Thyroid gland (tissue), 4 donors: ENCODE measurements around the gene PAX3. TPM values are rescaled to one million over a fixed set of nuclear protein-coding genes. Genes with fewer than 3 reads are reported as not detected.

Experiments used
- DNase-seq, 2 donors: peaks; one replicate each; pipeline ENCODE4 v3.0.0-alpha.2; 2019
- H3K27ac ChIP-seq, 3 donors: fragments of 200-600 bp; sonication (generic); 1 replicate in 2 of 3; 2 replicates in 1 of 3; pipeline ENCODE4 v1.5.1; 2016 to 2019; ENCODE audit warnings: mild to moderate bottlenecking in 1 of 3, moderate library complexity in 1 of 3
- H3K27me3 ChIP-seq: fragments of 200-600 bp; sonication (generic); one replicate; pipeline ENCODE4 v1.5.1; 2019
- H3K36me3 ChIP-seq, 2 donors: fragments of 200-600 bp; sonication (generic); one replicate each; pipeline ENCODE4 v1.5.1; 2016 to 2019
- H3K4me1 ChIP-seq, 2 donors: fragments of 200-600 bp; sonication (generic); one replicate each; pipeline ENCODE4 v1.5.1; 2017 to 2019
- H3K4me3 ChIP-seq, 3 donors: fragments of 200-600 bp; sonication (generic); replicated peaks in 1 of 3; 1 replicate in 2 of 3; 2 replicates in 1 of 3; pipeline ENCODE4 v1.5.1; 2016; ENCODE audit warnings: mild to moderate bottlenecking in 1 of 3
- H3K9me3 ChIP-seq: fragments of 200-600 bp; sonication (generic); one replicate; pipeline ENCODE4 v1.5.1; 2017
- POLR2A ChIP-seq, 2 donors: fragments of 450-650 bp; IDR thresholded peaks; one replicate each; pipeline ENCODE4 v1.6.1; 2017; ENCODE audit warnings: antibody characterized with exemption in 2 of 2, mild to moderate bottlenecking in 2 of 2, moderate library complexity in 1 of 2
- WGBS, 2 donors: methylation state at CpG; one replicate each; pipeline ENCODE4 v1.1.5; 2017; 5-methylcytosine and 5-hydroxymethylcytosine counted together
- intact Hi-C: fragments of 100-400 bp; cut with DNase I; formaldehyde crosslinking; loops from one replicate; pipeline ENCODE4 v1.15.1; 2023
- total RNA-seq, 4 donors: library from RNA; depleted of rRNA; stranded (reverse); fragments of >200 nt; gene quantifications; one replicate each; pipeline ENCODE4 v1.2.3, GENCODE V29; 2016
- TF ChIP-seq, protein P1 (sequence below), 6 experiments: fragments of 200-600 bp in 3 of 6; fragments of 450-650 bp in 3 of 6; sonication (generic) in 3 of 6; IDR thresholded peaks; one replicate each; pipeline ENCODE4 v1.5.1; 2016 to 2019; ENCODE audit warnings: antibody characterized with exemption in 6 of 6, mild to moderate bottlenecking in 2 of 6, inconsistent platforms in 1 of 6, moderate library complexity in 1 of 6

The PAX3 gene
- total RNA-seq, 4 donors from 2014 or later, result not detected

DNA sequence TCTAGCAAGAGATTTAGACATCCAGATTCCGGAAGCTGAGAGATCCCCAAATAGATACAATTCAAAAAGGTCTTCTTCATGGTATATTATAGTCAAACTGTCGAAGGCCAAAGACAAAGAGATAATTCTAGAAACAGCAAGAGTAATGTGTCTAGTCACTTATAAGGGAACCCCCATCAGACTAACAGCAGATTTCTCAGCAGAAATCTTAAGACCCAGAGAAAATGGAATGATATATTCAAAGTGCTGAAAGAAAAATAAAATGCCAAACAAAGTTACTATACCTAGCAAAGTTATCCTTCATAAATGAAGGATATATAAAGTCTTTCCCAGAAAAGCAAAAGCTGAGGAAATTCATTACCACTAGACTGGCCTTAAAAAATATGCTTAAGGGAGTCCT, 36.1 kb upstream of the PAX3 start:
- Histone ChIP-seq H3K27ac (no peak overlapping the region), H3K4me1 (no peaks in the 10 kb centered on the region), H3K36me3 (no peaks in the 10 kb centered on the region), H3K27me3 (no peaks in the 10 kb centered on the region), H3K4me3 (no peak overlapping the region), H3K9me3 (no peaks in the 10 kb centered on the region)
- WGBS, 2 donors, result 94 to 99% methylated on average over 2 of the region's 2 CpGs
- no peak for DNase-seq
- TF ChIP-seq, protein P1, sequence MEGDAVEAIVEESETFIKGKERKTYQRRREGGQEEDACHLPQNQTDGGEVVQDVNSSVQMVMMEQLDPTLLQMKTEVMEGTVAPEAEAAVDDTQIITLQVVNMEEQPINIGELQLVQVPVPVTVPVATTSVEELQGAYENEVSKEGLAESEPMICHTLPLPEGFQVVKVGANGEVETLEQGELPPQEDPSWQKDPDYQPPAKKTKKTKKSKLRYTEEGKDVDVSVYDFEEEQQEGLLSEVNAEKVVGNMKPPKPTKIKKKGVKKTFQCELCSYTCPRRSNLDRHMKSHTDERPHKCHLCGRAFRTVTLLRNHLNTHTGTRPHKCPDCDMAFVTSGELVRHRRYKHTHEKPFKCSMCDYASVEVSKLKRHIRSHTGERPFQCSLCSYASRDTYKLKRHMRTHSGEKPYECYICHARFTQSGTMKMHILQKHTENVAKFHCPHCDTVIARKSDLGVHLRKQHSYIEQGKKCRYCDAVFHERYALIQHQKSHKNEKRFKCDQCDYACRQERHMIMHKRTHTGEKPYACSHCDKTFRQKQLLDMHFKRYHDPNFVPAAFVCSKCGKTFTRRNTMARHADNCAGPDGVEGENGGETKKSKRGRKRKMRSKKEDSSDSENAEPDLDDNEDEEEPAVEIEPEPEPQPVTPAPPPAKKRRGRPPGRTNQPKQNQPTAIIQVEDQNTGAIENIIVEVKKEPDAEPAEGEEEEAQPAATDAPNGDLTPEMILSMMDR (IDR thresholded peaks at IDR 0.05), result no peak
- no peak for TF ChIP-seq POLR2A (IDR thresholded peaks at IDR 0.05)
- intact Hi-C loops, result no loop called here

DNA sequence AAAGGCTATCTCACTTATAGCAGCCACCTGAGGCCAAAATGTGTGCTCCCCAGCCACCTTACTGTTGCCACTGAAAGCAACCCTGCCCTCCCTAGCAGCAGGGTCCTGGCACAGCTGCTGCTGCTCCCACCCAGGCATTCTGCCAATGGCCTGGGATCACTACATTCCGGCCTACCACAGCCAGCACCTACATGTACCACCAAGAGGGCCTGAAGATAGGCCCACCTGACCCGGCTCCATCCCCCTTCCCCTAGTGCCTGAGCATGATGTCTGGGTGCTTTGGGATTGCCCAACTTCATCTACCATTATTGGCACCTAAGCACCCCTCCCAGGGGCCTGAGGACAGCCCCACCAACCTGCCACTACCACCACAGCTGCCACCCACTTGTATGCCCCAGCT, 34.6 kb upstream of the PAX3 start:
- DNase-seq, result no peak
- Histone ChIP-seq H3K9me3 (no peaks in the 10 kb centered on the region), H3K4me3 (no peak overlapping the region), H3K27ac (no peak overlapping the region), H3K36me3 (no peaks in the 10 kb centered on the region), H3K27me3 (no peaks in the 10 kb centered on the region), H3K4me1 (no peaks in the 10 kb centered on the region)
- TF ChIP-seq, protein P1 (IDR thresholded peaks at IDR 0.05), result no peak
- no peak for TF ChIP-seq POLR2A (IDR thresholded peaks at IDR 0.05)
- intact Hi-C loops, result no loop called here
- 92 to 100% methylated on average over 2 of the region's 2 CpGs for WGBS, 2 donors

DNA sequence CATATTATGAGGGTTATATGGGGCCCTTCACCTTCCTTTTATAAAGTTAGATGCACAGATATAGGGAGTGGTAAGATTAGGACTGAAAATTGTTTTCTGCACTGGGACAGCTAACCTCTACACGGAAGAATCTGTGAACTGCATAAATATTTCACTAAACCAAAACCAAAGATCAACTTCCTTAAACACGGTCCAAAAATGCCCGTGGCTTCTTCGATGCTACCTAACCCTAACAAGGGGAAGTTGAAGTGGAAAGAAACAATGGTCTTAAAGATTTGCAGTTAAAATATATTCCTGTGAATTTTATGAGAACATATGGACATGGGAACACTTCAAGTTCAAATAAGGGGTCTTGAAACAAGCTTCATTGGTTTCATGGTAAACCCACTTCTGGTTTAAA, 33.3 kb upstream of the PAX3 start:
- Histone ChIP-seq H3K27ac (no peak overlapping the region), H3K4me3 (no peak overlapping the region), H3K9me3 (no peaks in the 10 kb centered on the region), H3K36me3 (no peaks in the 10 kb centered on the region), H3K27me3 (no peaks in the 10 kb centered on the region), H3K4me1 (no peaks in the 10 kb centered on the region)
- WGBS, 2 donors, result 84 to 88% methylated on average over 4 of the region's 4 CpGs
- TF ChIP-seq, protein P1 (IDR thresholded peaks at IDR 0.05), result no peak
- no peak for TF ChIP-seq POLR2A (IDR thresholded peaks at IDR 0.05)
- no peak for DNase-seq
- intact Hi-C loops, result no loop called here

DNA sequence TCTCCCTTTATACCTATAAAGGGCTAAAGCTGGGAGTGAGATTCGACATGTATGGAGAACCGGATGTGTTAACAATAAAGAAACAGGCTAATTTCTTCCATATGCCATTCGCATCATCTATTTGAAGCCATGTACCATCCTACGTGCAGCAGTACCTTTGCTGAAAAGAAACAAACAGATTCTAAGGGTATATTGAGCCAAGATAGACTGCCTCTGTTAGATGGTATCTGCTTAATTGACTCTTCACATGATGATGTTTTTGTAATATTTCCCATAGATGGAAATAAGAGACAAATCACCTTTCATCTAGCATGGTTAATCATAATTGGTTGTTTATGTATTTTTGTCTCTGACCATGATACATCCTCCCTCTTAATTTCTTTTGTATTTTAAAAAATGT, 32.1 kb upstream of the PAX3 start:
- Histone ChIP-seq H3K27ac (no peak overlapping the region), H3K4me3 (no peak overlapping the region), H3K36me3 (no peaks in the 10 kb centered on the region), H3K4me1 (no peaks in the 10 kb centered on the region), H3K27me3 (no peaks in the 10 kb centered on the region), H3K9me3 (no peaks in the 10 kb centered on the region)
- TF ChIP-seq, protein P1 (IDR thresholded peaks at IDR 0.05), result no peak
- TF ChIP-seq POLR2A (IDR thresholded peaks at IDR 0.05), result no peak
- no peak for DNase-seq
- 81 to 87% methylated on average over 4 of the region's 4 CpGs for WGBS, 2 donors
- intact Hi-C loops, result no loop called here

DNA sequence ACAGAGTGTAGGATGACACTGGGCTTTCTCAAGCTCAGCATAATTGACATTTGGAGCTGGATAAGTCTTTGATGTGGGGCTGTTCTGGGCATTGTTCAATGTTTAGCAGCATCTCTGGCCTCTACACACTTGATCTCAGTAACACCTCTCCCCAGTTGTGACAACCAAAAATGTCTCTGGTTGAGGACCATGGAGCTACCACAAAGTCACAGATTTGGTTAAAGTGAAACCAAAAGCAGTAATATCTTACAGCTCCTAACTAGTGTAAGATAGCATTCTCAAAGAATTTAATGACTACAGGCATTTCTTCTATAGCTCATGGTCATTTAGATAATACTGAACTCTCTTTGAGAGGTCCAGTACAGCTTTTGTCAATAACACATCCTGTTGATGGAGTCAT, 23.4 kb upstream of the PAX3 start:
- no peak for TF ChIP-seq POLR2A (IDR thresholded peaks at IDR 0.05)
- TF ChIP-seq, protein P1 (IDR thresholded peaks at IDR 0.05), result no peak
- no peak for DNase-seq
- intact Hi-C loops, result no loop called here

More for the DNA sequence above, 23.4 kb upstream of the PAX3 start:
- Histone ChIP-seq H3K27ac (no peak overlapping the region), H3K4me1 (peaks cover 0 to 4% of the 10 kb centered on the region in 2 donors), H3K9me3 (no peaks in the 10 kb centered on the region), H3K27me3 (no peaks in the 10 kb centered on the region), H3K36me3 (no peaks in the 10 kb centered on the region), H3K4me3 (no peak overlapping the region)
